ENCODE data around the gene CALCR.

DNA sequence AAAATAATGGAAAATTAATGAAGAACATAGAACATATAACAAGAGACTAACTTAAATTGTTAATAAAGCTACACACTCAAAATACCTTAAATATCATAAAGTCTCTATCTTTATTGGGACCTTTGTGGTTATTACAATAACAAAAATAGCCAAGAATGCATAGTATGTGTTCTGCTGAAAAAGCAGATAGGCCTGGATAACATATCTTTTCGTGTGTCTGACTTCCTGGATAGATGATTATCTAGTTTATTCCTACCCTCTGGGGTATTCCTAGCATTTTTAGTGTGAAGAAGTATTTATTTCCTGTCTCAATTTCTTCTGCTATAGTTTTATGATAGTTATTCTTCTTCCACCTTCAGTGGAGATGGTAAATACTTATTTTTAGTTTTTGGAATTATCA is 36.5 kb downstream of the CALCR start:
- no peak for TF ChIP-seq CTCF (IDR thresholded peaks at IDR 0.05; ENCODE audit: poor library complexity)
- TF ChIP-seq EZH2 (IDR thresholded peaks at IDR 0.05; ENCODE audit: borderline replicate concordance), result no peak
- TF ChIP-seq EZH2phosphoT487 (IDR thresholded peaks at IDR 0.05; ENCODE audit: low read depth, severe bottlenecking, unreplicated experiment), result no peak

All from hepatocyte (in vitro differentiated cells).